Ishikawa (cell line): Measurements from ENCODE around the gene CTF1.
A peak's percentile ranks its signal among the peaks of the same experiment; 100 is the strongest.

Source experiments
- CEBPB ChIP-seq: IDR thresholded peaks from 2 replicates; pipeline ENCODE4 v1.6.1; 2012
- CREB1 ChIP-seq: IDR thresholded peaks from 2 replicates; pipeline ENCODE4 v1.6.1; 2012; ENCODE audit warnings: low read depth
- EGR1 ChIP-seq: IDR thresholded peaks from 2 replicates; pipeline ENCODE4 v1.6.1; 2012
- EP300 ChIP-seq: IDR thresholded peaks from 2 replicates; pipeline ENCODE4 v1.6.1; 2012; ENCODE audit warnings: borderline replicate concordance
- FOXM1 ChIP-seq: IDR thresholded peaks from 2 replicates; pipeline ENCODE4 v1.6.1; 2012; ENCODE audit warnings: low read depth, borderline replicate concordance
- MAX ChIP-seq: IDR thresholded peaks from 2 replicates; pipeline ENCODE4 v1.6.1; 2012
- NFIC ChIP-seq: IDR thresholded peaks from 2 replicates; pipeline ENCODE4 v1.6.1; 2012
- RAD21 ChIP-seq: IDR thresholded peaks from 2 replicates; pipeline ENCODE4 v1.6.1; 2012; ENCODE audit warnings: low read depth
- REST ChIP-seq: IDR thresholded peaks from 2 replicates; pipeline ENCODE4 v1.6.1; 2012; ENCODE audit warnings: low read depth, mild to moderate bottlenecking
- TAF1 ChIP-seq: IDR thresholded peaks from 2 replicates; pipeline ENCODE4 v1.6.1; 2012; ENCODE audit warnings: low read depth, mild to moderate bottlenecking
- TCF12 ChIP-seq: IDR thresholded peaks from 2 replicates; pipeline ENCODE4 v1.6.1; 2012; ENCODE audit warnings: low read depth
- TEAD4 ChIP-seq: IDR thresholded peaks from 2 replicates; pipeline ENCODE4 v1.6.1; 2012
- USF1 ChIP-seq: IDR thresholded peaks from 2 replicates; pipeline ENCODE4 v1.6.1; 2012
- YY1 ChIP-seq: IDR thresholded peaks from 2 replicates; pipeline ENCODE4 v1.6.1; 2012; ENCODE audit warnings: low read depth
- ZBTB7A ChIP-seq: IDR thresholded peaks from 2 replicates; pipeline ENCODE4 v1.6.1; 2012; ENCODE audit warnings: low read depth

Gene CTF1

GRCh38 chr16:30926937-30927788 lies 30.7 kb downstream of the CTF1 start:
- TF ChIP-seq RAD21 (no peak), CEBPB (no peak), EP300 (no peak), MAX (no peak), ZBTB7A (no peak), TEAD4 (no peak), TAF1 (no peak), TCF12 (no peak), YY1 (no peak), REST (no peak), FOXM1 (no peak), NFIC (no peak), CREB1 (no peak), USF1 (no peak), EGR1 (no peak)

- no peak for TF ChIP-seq USF1
- no peak for TF ChIP-seq CREB1
- no peak for TF ChIP-seq TEAD4
- no peak for TF ChIP-seq TAF1
- no peak for TF ChIP-seq REST
- TF ChIP-seq TCF12, result no peak
- TF ChIP-seq YY1, result no peak
- no peak for TF ChIP-seq NFIC
- no peak for TF ChIP-seq EP300
- no peak for TF ChIP-seq CEBPB
- no peak for TF ChIP-seq EGR1
Measured at GRCh38 chr16:30927789-30928378, 31.5 kb downstream of the CTF1 start.

- TF ChIP-seq USF1, result no peak
- TF ChIP-seq TCF12, result 0 out of 2 replicates have a peak, but pooled peaks have one; percentile 15
Measured at GRCh38 chr16:30928390-30928789, 32.0 kb downstream of the CTF1 start.

- no peak for TF ChIP-seq CEBPB
- TF ChIP-seq NFIC, result no peak
- TF ChIP-seq EP300, result no peak
- no peak for TF ChIP-seq CREB1
- no peak for TF ChIP-seq REST
- TF ChIP-seq EGR1, result no peak
- TF ChIP-seq USF1, result no peak
- no peak for TF ChIP-seq TEAD4
- no peak for TF ChIP-seq RAD21
- TF ChIP-seq TAF1, result no peak
- no peak for TF ChIP-seq FOXM1
- TF ChIP-seq YY1, result no peak
- no peak for TF ChIP-seq TCF12
- no peak for TF ChIP-seq MAX
- TF ChIP-seq ZBTB7A, result no peak
Measured at GRCh38 chr16:30929167-30929566, 32.8 kb downstream of the CTF1 start.
